H1 (cell line): Measurements from ENCODE around the gene PTMS. TPM values are rescaled to one million over a fixed set of nuclear protein-coding genes. Genes with fewer than 3 reads are reported as not detected.

Source experiments
- BACH1 ChIP-seq: IDR thresholded peaks from 2 replicates; pipeline ENCODE4 v1.6.1; 2012; ENCODE audit warnings: low read length, improper control_type of control experiment
- CTBP2 ChIP-seq: IDR thresholded peaks from 2 replicates; pipeline ENCODE4 v1.7.0; 2011; ENCODE audit warnings: borderline replicate concordance, mild to moderate bottlenecking, moderate library complexity, mixed read lengths, low read length; ENCODE audit not compliant: insufficient read depth, insufficient read length
- GABPA ChIP-seq: IDR thresholded peaks from 2 replicates; pipeline ENCODE4 v1.6.1; 2011; ENCODE audit warnings: mild to moderate bottlenecking, low read length, moderate library complexity, borderline replicate concordance; ENCODE audit not compliant: insufficient read depth
- JUN ChIP-seq: IDR thresholded peaks from 2 replicates; pipeline ENCODE4 v1.6.1; 2011; ENCODE audit warnings: low read depth, mild to moderate bottlenecking, improper control_type of control experiment, low read length
- KDM4A ChIP-seq: IDR thresholded peaks from one replicate; pipeline ENCODE4 v1.7.1; 2012; ENCODE audit warnings: low read depth, mild to moderate bottlenecking, moderate library complexity, low read length, inconsistent platforms; ENCODE audit not compliant: severe bottlenecking
- PHF8 ChIP-seq: fragments of 200-600 bp; sonication (generic); conservative IDR thresholded peaks from 2 replicates; pipeline ENCODE4 v1.7.1; 2012; ENCODE audit warnings: low read depth, mild to moderate bottlenecking, inconsistent platforms, low read length, moderate library complexity
- RAD21 ChIP-seq, 2 experiments: IDR thresholded peaks in 1 of 2; conservative IDR thresholded peaks in 1 of 2; 2 replicates each; pipeline ENCODE4 v1.6.1; 2011; ENCODE audit warnings: low read depth in 2 of 2, low read length in 2 of 2, improper control_type of control experiment in 1 of 2, inconsistent platforms in 1 of 2, mild to moderate bottlenecking in 1 of 2, moderate library complexity in 1 of 2
- SIRT6 ChIP-seq: IDR thresholded peaks from one replicate; pipeline ENCODE4 v1.7.1; 2012; ENCODE audit warnings: low read length, inconsistent platforms
- SP1 ChIP-seq: IDR thresholded peaks from 2 replicates; pipeline ENCODE4 v1.6.1; 2011; ENCODE audit warnings: low read depth, low read length
- TEAD4 ChIP-seq: IDR thresholded peaks from 2 replicates; pipeline ENCODE4 v1.6.1; 2012; ENCODE audit warnings: low read depth, low read length, inconsistent platforms, mixed read lengths
- polyA plus RNA-seq, 7 experiments: library from polyadenylated mRNA; depleted of rRNA in 3 of 7; stranded (reverse) in 5 of 7; unstranded in 2 of 7; fragments of >200 nt in 5 of 7; fragments of 200-250 nt in 2 of 7; gene quantifications; 1 replicate in 5 of 7; 2 replicates in 1 of 7; 4 replicates in 1 of 7; pipeline versions ENCODE4 v1.2.1 to v1.2.3, GENCODE V29; 2011 to 2013; ENCODE audit warnings: missing spikeins in 2 of 7, mixed read lengths in 2 of 7
- total RNA-seq: library from RNA; stranded (reverse); fragmentation: NEBNext Ultra II Directional; extraction: Animal tissue kit (Norgen Biotek cat#: 25700); gene quantifications from 2 replicates; pipeline ENCODE4 v1.2.1, GENCODE V29; 2021
- TF ChIP-seq, protein P1 (sequence below): IDR thresholded peaks from 2 replicates; pipeline ENCODE4 v1.6.1; 2012; ENCODE audit warnings: low read length, inconsistent platforms
- TF ChIP-seq, protein P2 (sequence below), 3 experiments: IDR thresholded peaks; 1 replicate in 2 of 3; 2 replicates in 1 of 3; pipeline versions ENCODE4 v1.5.1 to v1.6.1; 2011; ENCODE audit warnings: low read length in 3 of 3, mild to moderate bottlenecking in 3 of 3, inconsistent platforms in 2 of 3, low read depth in 1 of 3, moderate library complexity in 1 of 3; ENCODE audit not compliant: insufficient read depth in 1 of 3; ENCODE audit errors: control extremely low read depth in 1 of 3

Gene PTMS
- total and polyA plus RNA-seq, 2 of the 8 experiments (the other 6 are each of a cell fraction or from before 2014, with no cell fraction given) = 444 to 553 TPM

DNA sequence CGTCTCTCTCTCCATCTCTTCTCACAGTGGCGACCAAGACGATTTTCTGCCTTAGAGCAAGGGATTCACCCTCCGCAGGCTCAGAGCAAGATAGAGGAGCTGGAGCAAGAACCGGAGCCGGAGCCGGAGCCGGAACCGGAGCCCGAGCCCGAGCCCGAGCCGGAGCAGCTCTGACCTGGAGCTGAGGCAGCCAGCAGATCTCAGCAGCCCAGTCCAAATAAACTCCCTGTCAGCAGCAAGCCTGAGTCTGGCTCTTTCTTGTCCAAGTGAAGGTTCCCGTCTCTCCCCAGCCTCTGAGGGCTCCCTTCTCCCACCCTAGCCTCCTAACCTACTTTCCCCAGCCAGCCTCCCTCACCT lies 12.0 kb downstream of the PTMS start (continued):
- TF ChIP-seq, protein P1, sequence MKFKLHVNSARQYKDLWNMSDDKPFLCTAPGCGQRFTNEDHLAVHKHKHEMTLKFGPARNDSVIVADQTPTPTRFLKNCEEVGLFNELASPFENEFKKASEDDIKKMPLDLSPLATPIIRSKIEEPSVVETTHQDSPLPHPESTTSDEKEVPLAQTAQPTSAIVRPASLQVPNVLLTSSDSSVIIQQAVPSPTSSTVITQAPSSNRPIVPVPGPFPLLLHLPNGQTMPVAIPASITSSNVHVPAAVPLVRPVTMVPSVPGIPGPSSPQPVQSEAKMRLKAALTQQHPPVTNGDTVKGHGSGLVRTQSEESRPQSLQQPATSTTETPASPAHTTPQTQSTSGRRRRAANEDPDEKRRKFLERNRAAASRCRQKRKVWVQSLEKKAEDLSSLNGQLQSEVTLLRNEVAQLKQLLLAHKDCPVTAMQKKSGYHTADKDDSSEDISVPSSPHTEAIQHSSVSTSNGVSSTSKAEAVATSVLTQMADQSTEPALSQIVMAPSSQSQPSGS = no peak
- 0 out of 4 replicates have a peak, but pooled peaks of 1 of the 2 experiments have one; percentile 3 for TF ChIP-seq RAD21 (IDR thresholded peaks at IDR 0.05 in 1 of 2, conservative IDR thresholded peaks at IDR 0.05 in 1 of 2; ENCODE audit: low read depth in 2 of 2, low read length in 2 of 2)
- no peak for TF ChIP-seq TEAD4
- TF ChIP-seq PHF8 = no peak
- TF ChIP-seq JUN = no peak
- no peak for TF ChIP-seq BACH1
- TF ChIP-seq KDM4A = no peak
- no peak for TF ChIP-seq SIRT6
- TF ChIP-seq SP1 = peak; percentile 74
- no peak for TF ChIP-seq GABPA
- TF ChIP-seq, protein P2, sequence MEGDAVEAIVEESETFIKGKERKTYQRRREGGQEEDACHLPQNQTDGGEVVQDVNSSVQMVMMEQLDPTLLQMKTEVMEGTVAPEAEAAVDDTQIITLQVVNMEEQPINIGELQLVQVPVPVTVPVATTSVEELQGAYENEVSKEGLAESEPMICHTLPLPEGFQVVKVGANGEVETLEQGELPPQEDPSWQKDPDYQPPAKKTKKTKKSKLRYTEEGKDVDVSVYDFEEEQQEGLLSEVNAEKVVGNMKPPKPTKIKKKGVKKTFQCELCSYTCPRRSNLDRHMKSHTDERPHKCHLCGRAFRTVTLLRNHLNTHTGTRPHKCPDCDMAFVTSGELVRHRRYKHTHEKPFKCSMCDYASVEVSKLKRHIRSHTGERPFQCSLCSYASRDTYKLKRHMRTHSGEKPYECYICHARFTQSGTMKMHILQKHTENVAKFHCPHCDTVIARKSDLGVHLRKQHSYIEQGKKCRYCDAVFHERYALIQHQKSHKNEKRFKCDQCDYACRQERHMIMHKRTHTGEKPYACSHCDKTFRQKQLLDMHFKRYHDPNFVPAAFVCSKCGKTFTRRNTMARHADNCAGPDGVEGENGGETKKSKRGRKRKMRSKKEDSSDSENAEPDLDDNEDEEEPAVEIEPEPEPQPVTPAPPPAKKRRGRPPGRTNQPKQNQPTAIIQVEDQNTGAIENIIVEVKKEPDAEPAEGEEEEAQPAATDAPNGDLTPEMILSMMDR (IDR thresholded peaks at IDR 0.05; ENCODE audit: control extremely low read depth in 1 of 3, insufficient read depth in 1 of 3, low read depth in 1 of 3, low read length in 3 of 3) = no peak
- TF ChIP-seq CTBP2 = no peak
